Nephron (organoid): ENCODE data around the gene CAMTA1.
A peak's percentile ranks its signal among the peaks of the same experiment; 100 is the strongest.

Source experiments
- H3K27ac Mint-ChIP-seq, 3 experiments: 2 replicates each; pipeline ENCODE4 v1.8.0; 2020; ENCODE audit warnings: mixed read lengths in 3 of 3, mild to moderate bottlenecking in 2 of 3, moderate library complexity in 1 of 3
- H3K27me3 Mint-ChIP-seq: 2 replicates; pipeline ENCODE4 v1.8.0; 2021; ENCODE audit warnings: low read depth, mild to moderate bottlenecking, moderate library complexity, mixed read lengths
- H3K36me3 Mint-ChIP-seq: 2 replicates; pipeline ENCODE4 v1.8.0; 2020; ENCODE audit warnings: low read depth, mixed read lengths
- H3K4me1 Mint-ChIP-seq: 2 replicates; pipeline ENCODE4 v1.8.0; 2020; ENCODE audit warnings: mixed read lengths
- H3K4me3 Mint-ChIP-seq, 3 experiments: 2 replicates each; pipeline ENCODE4 v1.8.0; 2020; ENCODE audit warnings: mild to moderate bottlenecking in 3 of 3, mixed read lengths in 3 of 3, moderate library complexity in 2 of 3
- H3K9me3 Mint-ChIP-seq: 2 replicates; pipeline ENCODE4 v1.8.0; 2020; ENCODE audit warnings: mixed read lengths
- CTCF ChIP-seq, 3 experiments: fragments of 200-600 bp; sonication (generic); IDR thresholded peaks; one replicate each; pipeline ENCODE4 v1.5.0; 2021; ENCODE audit warnings: antibody characterized with exemption in 3 of 3; ENCODE audit not compliant: unreplicated experiment in 3 of 3

CAMTA1 gene

GRCh38 chr1:7435276-7436055 is 650.2 kb downstream of the CAMTA1 start:
- H3K27ac Mint-ChIP-seq = peak overlapping the region in 1 of 3 experiments; percentile 14
- H3K36me3 Mint-ChIP-seq = no peaks in the 10 kb centered on the region
- H3K9me3 Mint-ChIP-seq = no peaks in the 10 kb centered on the region
- H3K4me3 Mint-ChIP-seq = no peak overlapping the region
- no peaks in the 10 kb centered on the region for H3K4me1 Mint-ChIP-seq
- peaks cover 11% of the 10 kb centered on the region for H3K27me3 Mint-ChIP-seq
- no peak for TF ChIP-seq CTCF (IDR thresholded peaks at IDR 0.05; ENCODE audit: unreplicated experiment in 3 of 3)

- no peaks in the 10 kb centered on the region for H3K36me3 Mint-ChIP-seq
- peak overlapping the region in 1 of 3 experiments; percentile 14 for H3K27ac Mint-ChIP-seq
- H3K4me3 Mint-ChIP-seq = no peak overlapping the region
- peaks cover 11% of the 10 kb centered on the region for H3K27me3 Mint-ChIP-seq
- H3K9me3 Mint-ChIP-seq = no peaks in the 10 kb centered on the region
- TF ChIP-seq CTCF (IDR thresholded peaks at IDR 0.05; ENCODE audit: unreplicated experiment in 3 of 3) = no peak
- no peaks in the 10 kb centered on the region for H3K4me1 Mint-ChIP-seq
Measured at GRCh38 chr1:7436056-7437005, 651.1 kb downstream of the CAMTA1 start.

GRCh38 chr1:7437036-7437435 is 651.8 kb downstream of the CAMTA1 start:
- Mint-ChIP-seq H3K4me3 (no peak overlapping the region), H3K27ac (no peak overlapping the region), H3K9me3 (no peaks in the 10 kb centered on the region), H3K27me3 (peaks cover 11% of the 10 kb centered on the region), H3K36me3 (no peaks in the 10 kb centered on the region), H3K4me1 (no peaks in the 10 kb centered on the region)
- no peak for TF ChIP-seq CTCF (IDR thresholded peaks at IDR 0.05; ENCODE audit: unreplicated experiment in 3 of 3)

- Mint-ChIP-seq H3K9me3 (no peaks in the 10 kb centered on the region), H3K27me3 (peaks cover 11% of the 10 kb centered on the region), H3K27ac (peak overlapping the region in 1 of 3 experiments; percentile 11), H3K4me1 (no peaks in the 10 kb centered on the region), H3K4me3 (no peak overlapping the region), H3K36me3 (no peaks in the 10 kb centered on the region)
- TF ChIP-seq CTCF (IDR thresholded peaks at IDR 0.05; ENCODE audit: unreplicated experiment in 3 of 3) = no peak
Measured at GRCh38 chr1:7437608-7438395, 652.5 kb downstream of the CAMTA1 start.

- Mint-ChIP-seq H3K4me1 (no peaks in the 10 kb centered on the region), H3K27me3 (peaks cover 11% of the 10 kb centered on the region), H3K36me3 (no peaks in the 10 kb centered on the region), H3K4me3 (no peak overlapping the region), H3K9me3 (no peaks in the 10 kb centered on the region), H3K27ac (peak overlapping the region in 1 of 3 experiments; percentile 11)
- TF ChIP-seq CTCF (IDR thresholded peaks at IDR 0.05; ENCODE audit: unreplicated experiment in 3 of 3) = no peak
Measured at GRCh38 chr1:7438396-7438785, 653.1 kb downstream of the CAMTA1 start.
